HUES6 (cell line): ENCODE data around the gene MED13L.

Source experiments
- H3K27ac ChIP-seq: 2 replicates; pipeline ENCODE4 v1.7.0; 2013; ENCODE audit warnings: low read depth, mild to moderate bottlenecking, low read length, inconsistent platforms
- H3K27me3 ChIP-seq: 2 replicates; pipeline ENCODE4 v1.6.1; 2013; ENCODE audit warnings: low read length; ENCODE audit not compliant: control insufficient read depth, insufficient read depth
- H3K36me3 ChIP-seq: 2 replicates; pipeline ENCODE4 v1.6.1; 2013; ENCODE audit warnings: low read length; ENCODE audit not compliant: control insufficient read depth, insufficient read depth
- H3K4me1 ChIP-seq: 2 replicates; pipeline ENCODE4 v1.6.1; 2013; ENCODE audit warnings: low read length; ENCODE audit not compliant: control insufficient read depth, insufficient read depth
- H3K4me3 ChIP-seq: 2 replicates; pipeline ENCODE4 v1.5.1; 2013; ENCODE audit warnings: low read depth, low read length
- H3K9ac ChIP-seq: one replicate; pipeline ENCODE4 v1.6.1; 2013; ENCODE audit warnings: mild to moderate bottlenecking, low read length
- H3K9me3 ChIP-seq: 2 replicates; pipeline ENCODE4 v1.6.1; 2013; ENCODE audit warnings: low read depth, low read length; ENCODE audit not compliant: control insufficient read depth, insufficient read depth

Gene MED13L

GRCh38 chr12:115953031-115953430 lies 324.5 kb downstream of the MED13L start:
- Histone ChIP-seq H3K9ac (no peak overlapping the region), H3K27me3 (no peaks in the 10 kb centered on the region), H3K36me3 (peaks cover 5% of the 10 kb centered on the region), H3K4me3 (no peak overlapping the region), H3K4me1 (peaks cover 11% of the 10 kb centered on the region), H3K9me3 (no peaks in the 10 kb centered on the region), H3K27ac (no peak overlapping the region)

DNA sequence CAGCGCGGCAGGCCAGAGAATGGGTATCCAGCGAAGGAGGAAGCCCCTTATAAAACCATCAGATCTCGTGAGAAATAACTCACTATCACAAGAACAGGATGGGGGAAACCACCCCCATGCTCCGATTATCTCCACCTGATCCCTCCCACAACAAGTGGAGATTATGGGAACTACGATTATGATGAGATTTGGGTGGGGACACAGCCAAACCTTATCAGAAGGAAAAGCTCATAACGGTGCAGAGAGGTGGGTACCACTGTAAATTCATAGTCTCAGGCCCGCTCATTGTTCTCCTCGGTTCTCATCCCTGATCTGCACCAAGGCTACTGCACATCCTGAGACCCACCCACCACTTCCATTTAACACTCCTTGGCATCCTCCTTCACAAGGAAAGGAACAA lies 326.5 kb downstream of the MED13L start:
- Histone ChIP-seq H3K4me3 (no peak overlapping the region), H3K36me3 (no peaks in the 10 kb centered on the region), H3K27me3 (no peaks in the 10 kb centered on the region), H3K9ac (no peak overlapping the region), H3K9me3 (no peaks in the 10 kb centered on the region), H3K4me1 (peaks cover 11% of the 10 kb centered on the region), H3K27ac (no peak overlapping the region)

DNA sequence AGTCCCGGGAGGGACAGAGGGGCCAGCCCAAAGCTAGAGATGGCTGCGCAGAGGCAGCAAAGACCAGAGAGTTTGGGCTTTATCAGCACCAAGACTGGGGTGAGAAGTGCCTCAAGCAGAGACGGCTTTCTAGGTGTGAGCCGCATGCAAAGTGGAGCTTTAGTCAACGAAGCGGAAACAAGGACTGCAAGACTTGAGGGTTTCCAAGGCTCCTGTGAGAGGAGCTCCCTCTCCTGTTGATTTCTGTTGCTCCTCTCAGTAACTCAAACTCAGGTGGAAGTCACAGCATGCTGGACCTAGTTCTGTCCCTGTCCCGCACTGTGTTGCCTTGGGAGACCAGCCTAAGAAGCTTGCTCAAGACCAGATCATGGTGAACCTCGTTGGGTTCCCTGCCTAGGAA lies 327.8 kb downstream of the MED13L start:
- Histone ChIP-seq H3K36me3 (no peaks in the 10 kb centered on the region), H3K9me3 (no peaks in the 10 kb centered on the region), H3K27me3 (no peaks in the 10 kb centered on the region), H3K4me1 (peaks cover 11% of the 10 kb centered on the region), H3K9ac (no peak overlapping the region), H3K27ac (no peak overlapping the region), H3K4me3 (no peak overlapping the region)

GRCh38 chr12:115947696-115948062 lies 329.8 kb downstream of the MED13L start:
- Histone ChIP-seq H3K4me1 (peaks cover 7% of the 10 kb centered on the region), H3K4me3 (no peak overlapping the region), H3K9ac (no peak overlapping the region), H3K36me3 (no peaks in the 10 kb centered on the region), H3K9me3 (no peaks in the 10 kb centered on the region), H3K27ac (no peak overlapping the region), H3K27me3 (no peaks in the 10 kb centered on the region)

GRCh38 chr12:115946867-115947695 lies 330.4 kb downstream of the MED13L start:
- Histone ChIP-seq H3K36me3 (no peaks in the 10 kb centered on the region), H3K9ac (no peak overlapping the region), H3K27me3 (no peaks in the 10 kb centered on the region), H3K9me3 (no peaks in the 10 kb centered on the region), H3K4me3 (no peak overlapping the region), H3K27ac (no peak overlapping the region), H3K4me1 (0 out of 2 replicates have a peak, but pooled peaks cover 2% of the 10 kb centered on the region)

DNA sequence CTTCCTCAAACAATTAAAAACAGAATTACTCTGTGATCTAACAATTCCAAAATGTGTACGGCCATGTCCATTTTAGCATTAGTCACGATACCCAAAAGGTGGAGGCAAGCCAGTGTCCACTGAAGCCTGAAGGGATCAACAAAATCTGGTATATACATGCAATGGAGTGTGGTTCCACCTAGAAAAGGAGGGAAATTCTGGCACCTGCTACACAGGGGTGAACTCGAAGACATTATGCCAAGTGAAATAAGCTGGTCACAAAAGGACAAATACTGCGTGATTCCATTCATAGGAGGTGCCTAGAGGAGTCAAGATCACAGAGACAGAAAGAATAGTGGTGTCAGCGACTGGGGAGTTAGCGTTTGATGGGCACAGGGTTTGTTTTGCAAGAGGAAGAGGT lies 331.4 kb downstream of the MED13L start:
- Histone ChIP-seq H3K9ac (no peak overlapping the region), H3K9me3 (no peaks in the 10 kb centered on the region), H3K4me1 (0 out of 2 replicates have a peak, but pooled peaks cover 2% of the 10 kb centered on the region), H3K27me3 (no peaks in the 10 kb centered on the region), H3K36me3 (no peaks in the 10 kb centered on the region), H3K4me3 (no peak overlapping the region), H3K27ac (no peak overlapping the region)

- H3K36me3 ChIP-seq: no peaks in the 10 kb centered on the region
- H3K4me3 ChIP-seq: no peak overlapping the region
- no peaks in the 10 kb centered on the region for H3K9me3 ChIP-seq
These were observed 332.0 kb downstream of the MED13L start for GRCh38 chr12:115945491-115945885.

GRCh38 chr12:115944837-115945490 lies 332.5 kb downstream of the MED13L start:
- Histone ChIP-seq H3K4me3 (no peak overlapping the region), H3K9ac (no peak overlapping the region), H3K27me3 (no peaks in the 10 kb centered on the region), H3K27ac (no peak overlapping the region), H3K9me3 (0 out of 2 replicates have a peak, but pooled peaks cover 3% of the 10 kb centered on the region), H3K36me3 (no peaks in the 10 kb centered on the region), H3K4me1 (0 out of 2 replicates have a peak, but pooled peaks cover 2% of the 10 kb centered on the region)

More at GRCh38 chr12:115945491-115945885, 332.0 kb downstream of the MED13L start:
- Histone ChIP-seq H3K4me1 (0 out of 2 replicates have a peak, but pooled peaks cover 2% of the 10 kb centered on the region), H3K9ac (no peak overlapping the region), H3K27ac (no peak overlapping the region), H3K27me3 (no peaks in the 10 kb centered on the region)

DNA sequence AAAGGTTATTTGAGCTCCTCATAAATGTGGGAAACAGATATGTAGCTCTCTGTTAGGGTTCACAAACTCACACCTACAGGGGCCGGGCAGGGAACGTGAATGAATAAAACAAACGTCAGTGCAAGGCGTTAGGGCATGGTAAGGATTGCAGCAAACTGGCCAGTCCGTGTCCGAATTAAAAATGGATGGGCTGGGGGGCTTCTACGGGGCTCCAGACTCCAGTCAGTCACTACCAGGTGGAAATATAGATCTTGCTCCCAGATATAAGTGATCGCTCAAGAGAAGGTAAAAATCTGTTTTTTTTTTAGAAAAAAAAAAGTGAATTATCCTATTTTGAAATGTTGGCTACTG lies 333.1 kb downstream of the MED13L start:
- Histone ChIP-seq H3K9ac (no peak overlapping the region), H3K27me3 (no peaks in the 10 kb centered on the region), H3K27ac (no peak overlapping the region), H3K36me3 (no peaks in the 10 kb centered on the region), H3K4me1 (0 out of 2 replicates have a peak, but pooled peaks cover 2% of the 10 kb centered on the region), H3K9me3 (0 out of 2 replicates have a peak, but pooled peaks cover 3% of the 10 kb centered on the region), H3K4me3 (no peak overlapping the region)

DNA sequence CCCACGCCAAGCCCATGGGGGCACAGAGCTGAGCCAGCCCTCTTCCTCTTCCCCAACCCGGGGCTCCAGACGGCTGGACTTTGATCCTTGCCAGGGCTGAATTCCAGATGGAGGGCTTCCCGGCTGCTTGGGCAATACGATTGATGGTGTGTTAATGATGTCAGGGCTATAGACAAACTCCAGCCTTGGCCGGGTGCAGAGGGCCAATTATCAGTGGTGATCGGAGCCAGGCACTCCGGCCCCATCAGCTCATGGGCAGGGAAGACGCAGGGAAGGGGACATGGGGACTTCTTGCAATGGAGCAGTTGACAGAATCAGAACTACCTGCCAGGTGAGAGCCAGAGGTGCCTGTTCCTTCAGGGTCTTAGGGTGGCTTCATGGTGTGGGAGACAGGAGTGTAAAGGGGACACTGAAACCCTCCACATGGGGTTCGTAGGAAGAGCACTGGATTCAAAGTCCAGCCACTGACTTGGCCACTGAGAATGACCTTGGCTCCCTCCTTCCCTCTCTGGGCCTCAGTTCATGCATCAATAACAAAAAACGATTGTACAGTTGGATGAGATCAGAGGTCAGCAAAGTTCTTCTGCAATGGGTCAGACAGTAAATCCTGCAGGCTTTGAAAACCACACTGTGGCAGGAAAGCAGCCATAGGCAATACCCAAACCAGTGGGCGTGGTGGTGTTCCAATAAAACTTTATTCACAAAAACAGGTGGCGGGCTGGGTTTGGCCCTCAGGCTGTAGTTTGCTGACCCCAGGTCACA lies 333.7 kb downstream of the MED13L start:
- Histone ChIP-seq H3K9ac (no peak overlapping the region), H3K4me1 (0 out of 2 replicates have a peak, but pooled peaks cover 2% of the 10 kb centered on the region), H3K27ac (no peak overlapping the region), H3K4me3 (no peak overlapping the region), H3K9me3 (peaks cover 5% of the 10 kb centered on the region; the same call in 1 of the 2 replicates), H3K36me3 (no peaks in the 10 kb centered on the region), H3K27me3 (no peaks in the 10 kb centered on the region)

DNA sequence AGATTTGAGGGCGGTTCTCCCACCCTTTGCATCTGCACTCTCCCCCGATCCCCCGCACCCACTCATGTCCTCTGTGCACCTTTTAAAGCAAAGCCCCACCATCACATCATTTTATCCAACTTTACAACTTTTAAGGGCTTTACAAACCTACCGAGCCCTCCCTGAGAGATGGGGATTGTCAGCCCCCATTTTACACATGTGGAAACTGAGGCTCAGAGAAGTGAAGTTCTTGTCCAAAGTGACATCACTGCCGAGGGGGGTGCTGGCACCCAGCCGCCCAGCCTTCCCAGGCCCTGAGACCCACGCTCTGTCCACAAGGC lies 334.2 kb downstream of the MED13L start:
- Histone ChIP-seq H3K36me3 (no peaks in the 10 kb centered on the region), H3K9ac (no peak overlapping the region), H3K9me3 (peaks cover 10% of the 10 kb centered on the region; the same call in 1 of the 2 replicates), H3K27me3 (no peaks in the 10 kb centered on the region), H3K4me1 (no peaks in the 10 kb centered on the region), H3K27ac (no peak overlapping the region), H3K4me3 (no peak overlapping the region)
